ENCODE measurements around the gene PCYOX1L.

GRCh38 chr5:149337736-149338135 lies 20.1 kb upstream of the PCYOX1L start:
- TF ChIP-seq EZH2phosphoT487 (IDR thresholded peaks at IDR 0.05; ENCODE audit: insufficient read depth, low read depth): no peak
- no peak for TF ChIP-seq EZH2 (IDR thresholded peaks at IDR 0.05; ENCODE audit: insufficient read depth, poor library complexity, severe bottlenecking)

All from GM23248 (cell line).